NOMO-1 (cell line): ENCODE measurements around the gene TRPC6.
A peak's percentile ranks its signal among the peaks of the same experiment; 100 is the strongest.
"Not testable (repeated sequence)": the region's sequence is repeated elsewhere in the genome, so short reads cannot be mapped to it uniquely, and the experiment has no call there.

Experiments used
- DNase-seq, 2 experiments: peaks; one replicate each; lab custom pipeline; 2025; ENCODE audit not compliant: unreplicated experiment in 2 of 2; lab: John Stamatoyannopoulos, UW

Gene TRPC6

DNA sequence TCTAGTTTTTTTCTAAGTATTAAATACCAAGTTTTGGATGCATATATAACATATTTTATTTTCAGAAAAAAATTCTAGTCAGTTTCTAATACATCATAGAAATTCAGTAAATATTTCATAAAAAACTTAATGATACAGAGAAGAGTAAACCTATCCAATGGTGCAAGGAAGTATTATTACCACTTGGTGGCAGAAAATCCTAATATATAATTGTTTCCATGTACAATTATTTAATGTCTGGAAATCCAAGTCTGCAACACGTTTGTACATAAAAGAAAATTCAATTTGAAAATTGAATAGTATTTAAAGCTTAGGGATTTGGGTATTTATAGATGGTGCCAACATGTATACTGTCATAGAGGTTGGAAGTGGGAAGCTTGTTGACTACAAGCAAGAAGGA, 127.0 kb downstream of the TRPC6 start:
- peak in 1 of 2 experiments; percentile 8 for DNase-seq

DNA sequence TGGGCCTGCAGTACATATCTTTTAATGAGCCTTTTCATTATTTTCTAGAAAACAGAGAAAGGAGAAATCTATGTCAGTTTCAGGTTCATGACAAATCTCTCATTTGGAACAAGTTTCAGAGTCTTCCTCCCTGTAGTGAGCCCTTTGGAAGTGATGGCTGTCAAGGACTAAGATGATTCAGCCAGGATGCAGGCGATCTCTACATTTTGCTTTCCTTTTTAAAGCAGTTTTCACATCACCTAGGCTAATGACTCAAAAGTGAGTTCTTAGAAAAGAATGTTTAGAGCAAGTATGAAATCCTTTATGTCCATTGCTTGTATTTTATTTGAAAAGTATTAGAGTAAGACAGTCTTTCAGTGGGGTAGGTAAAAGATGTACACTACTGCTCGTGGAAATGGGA, 130.1 kb downstream of the TRPC6 start:
- DNase-seq = no peak

DNA sequence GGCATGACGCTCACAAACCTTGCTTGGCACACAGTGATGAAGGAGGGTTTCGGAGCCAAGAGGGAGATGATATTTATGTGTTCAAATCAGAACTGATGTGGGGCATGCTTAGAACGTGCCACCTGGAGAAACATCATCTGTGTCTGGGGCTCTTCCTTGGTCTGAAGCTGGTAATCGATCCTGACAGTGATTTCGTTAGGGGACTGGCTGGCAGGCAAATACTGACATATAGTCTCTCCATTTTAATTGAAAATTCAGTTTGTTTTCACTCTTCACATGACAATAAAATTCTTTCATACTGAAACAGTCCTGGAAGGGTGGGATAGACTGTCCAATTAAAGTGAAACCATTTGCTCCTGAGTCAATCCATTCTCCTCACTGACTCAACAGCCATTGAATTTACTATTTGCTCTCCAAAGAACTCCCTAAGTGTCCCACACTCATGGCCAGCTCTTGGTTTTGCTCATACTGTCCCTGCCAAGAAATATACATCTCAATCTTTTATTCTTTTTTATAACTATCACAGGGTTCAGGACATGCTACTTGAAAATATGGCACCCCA, 134.8 kb downstream of the TRPC6 start:
- no peak for DNase-seq

DNA sequence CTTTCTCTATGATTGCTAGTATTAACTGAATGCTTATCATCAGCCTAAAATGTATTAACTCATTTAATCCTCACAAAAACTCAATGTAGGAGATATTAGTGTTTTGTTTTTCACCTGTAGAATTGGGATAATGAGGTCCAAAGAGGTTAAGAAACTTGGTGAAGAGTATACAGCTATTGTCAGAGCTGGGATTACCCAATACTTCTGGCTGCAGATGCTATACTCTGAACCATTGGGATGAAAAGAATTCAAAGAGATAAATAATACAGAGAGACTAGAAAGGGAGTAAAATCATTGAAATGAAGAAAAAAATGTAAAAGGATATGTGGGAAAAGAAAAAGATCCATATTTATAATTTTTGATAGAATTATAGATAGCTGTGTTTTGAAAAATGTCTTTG, 137.1 kb downstream of the TRPC6 start:
- no peak for DNase-seq

DNA sequence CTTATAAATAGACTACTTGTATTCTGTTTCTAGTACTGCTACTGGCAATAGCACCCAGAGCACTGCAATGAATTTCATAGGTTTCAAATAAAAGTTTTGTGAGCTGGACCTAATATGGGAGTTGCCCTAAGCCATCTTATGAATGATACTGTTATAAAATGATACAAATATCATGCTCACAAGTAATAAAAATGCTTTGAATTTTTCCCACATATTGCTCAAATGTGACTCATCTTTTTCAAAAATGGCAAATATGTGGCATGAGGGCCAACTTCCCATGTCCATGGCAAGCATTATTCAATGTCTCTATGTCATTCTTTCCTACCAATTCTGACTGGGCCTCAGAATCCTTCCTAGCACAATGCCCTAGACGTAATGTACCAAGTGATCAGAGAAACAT, 137.6 kb downstream of the TRPC6 start:
- no peak for DNase-seq

DNA sequence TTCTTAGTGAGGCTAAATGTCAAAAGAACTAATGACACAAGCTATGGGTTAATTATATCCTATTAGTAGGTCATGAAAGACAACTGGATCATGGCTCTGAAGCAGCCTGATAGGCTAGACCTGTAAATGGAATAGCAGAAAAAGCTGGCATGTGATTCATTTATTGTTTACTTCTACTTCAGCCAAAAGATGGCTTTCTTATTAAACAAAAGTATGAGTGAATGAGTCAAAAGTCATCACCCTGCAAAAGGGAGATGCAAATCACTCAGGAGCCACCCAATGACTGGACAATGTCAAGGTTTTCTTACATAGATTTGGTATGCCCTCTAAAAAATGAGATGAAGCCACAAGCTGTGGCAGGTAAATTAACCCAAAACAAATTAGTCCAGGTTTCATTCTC, 138.0 kb downstream of the TRPC6 start:
- DNase-seq = no peak

DNA sequence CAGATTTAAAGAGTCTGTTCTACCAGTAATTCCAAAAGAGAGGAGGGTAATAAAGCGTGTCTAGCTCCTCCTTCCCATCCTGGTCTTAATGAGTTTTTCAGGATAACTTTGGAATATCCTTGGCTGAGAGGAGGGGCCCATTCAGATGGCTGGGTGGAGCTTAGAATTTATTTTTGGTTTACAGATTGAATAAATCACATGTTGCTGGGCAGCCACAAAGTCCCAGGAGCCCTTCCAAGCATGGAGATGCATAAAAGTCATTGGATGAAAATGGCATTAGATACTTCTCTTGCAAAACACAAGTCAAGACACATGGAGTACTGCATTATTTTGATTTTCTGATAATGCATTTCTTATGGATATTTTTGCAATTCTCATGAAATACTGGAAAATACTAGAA, 139.0 kb downstream of the TRPC6 start:
- no peak for DNase-seq

DNA sequence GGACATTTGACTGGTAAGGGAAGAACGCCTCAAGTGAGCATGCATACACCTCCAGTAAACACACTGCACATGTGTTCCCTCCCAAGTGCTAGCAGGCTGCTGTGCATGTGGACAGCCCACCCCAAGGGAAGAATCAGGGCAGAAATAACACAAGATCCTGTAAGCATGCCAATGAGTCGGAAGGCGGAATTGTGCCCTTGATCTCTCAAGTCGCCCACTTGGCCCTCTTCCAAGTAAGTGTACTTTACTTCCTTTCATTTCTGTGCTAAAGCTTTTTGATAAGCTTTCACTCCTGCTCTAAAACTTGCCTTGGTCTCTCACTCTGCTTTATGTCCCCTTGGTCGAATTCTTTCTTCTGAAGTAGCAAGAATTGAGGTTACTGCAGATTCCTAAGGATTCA, 139.6 kb downstream of the TRPC6 start:
- DNase-seq = no peak

DNA sequence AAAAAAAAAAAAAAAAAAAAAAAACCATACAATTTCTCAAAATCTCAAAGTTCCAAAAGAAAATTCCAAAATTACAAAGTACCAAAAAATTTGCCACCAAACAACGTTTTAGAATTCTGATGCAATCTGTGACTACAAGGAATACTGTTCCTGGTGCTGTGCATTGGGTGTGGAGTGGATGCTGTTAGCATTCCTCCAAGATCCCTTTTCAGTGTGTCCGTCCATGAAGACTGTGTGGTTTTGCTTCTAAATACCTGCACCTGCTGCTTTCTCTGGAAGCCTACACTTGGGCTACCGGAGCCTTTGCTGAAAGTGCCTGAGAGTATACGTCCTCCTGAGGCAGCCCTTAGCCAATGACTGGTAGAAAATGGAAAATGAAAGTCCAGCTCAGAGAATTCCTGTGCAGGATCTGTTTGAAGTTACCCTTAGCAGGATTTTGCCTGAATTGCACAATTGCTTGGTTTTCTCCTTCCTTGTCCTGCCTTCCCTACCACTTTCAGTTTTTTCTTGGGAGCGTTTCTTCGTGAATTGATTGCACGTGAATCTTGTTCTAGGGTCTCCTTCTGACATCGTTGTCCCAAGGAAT, 140.8 kb downstream of the TRPC6 start:
- no peak for DNase-seq

DNA sequence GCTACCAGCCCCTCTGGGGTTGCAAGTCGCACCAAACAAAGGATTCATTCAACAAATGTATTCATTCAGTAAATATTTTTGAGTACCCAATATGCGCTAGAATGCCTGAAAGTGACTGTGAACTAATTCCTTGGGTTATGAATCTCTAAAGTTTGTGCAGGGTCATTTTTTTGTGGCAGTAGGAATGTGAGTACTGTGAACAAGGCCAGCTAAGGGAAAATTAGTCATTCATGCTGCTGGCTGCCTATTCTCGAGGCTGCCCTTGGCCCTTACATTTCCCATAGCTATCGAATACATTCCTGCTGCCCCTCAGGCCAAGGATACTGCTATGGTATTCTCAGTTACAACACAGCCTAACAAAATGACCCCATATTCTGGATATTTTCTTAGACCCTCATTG, 141.6 kb downstream of the TRPC6 start:
- DNase-seq = no peak

DNA sequence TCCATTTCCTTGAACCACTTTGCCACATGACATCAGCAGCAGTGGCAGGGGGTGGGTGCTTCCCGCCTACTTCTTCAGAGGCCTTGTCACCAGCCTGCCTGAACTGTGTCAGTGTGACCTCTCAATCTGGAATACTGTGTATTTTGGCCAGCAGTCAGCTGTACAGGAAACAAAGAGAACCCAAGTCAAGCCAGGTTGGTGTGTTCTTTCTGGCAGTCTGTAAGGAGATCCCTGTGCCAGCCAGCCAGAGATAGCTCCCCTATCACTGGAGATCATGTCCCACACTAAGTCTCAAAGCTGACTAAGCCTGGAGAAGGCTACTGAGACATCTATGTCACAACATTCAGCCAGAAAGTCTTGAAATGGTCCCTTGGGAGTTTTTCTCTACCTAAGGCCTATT, 142.1 kb downstream of the TRPC6 start:
- DNase-seq = no peak

DNA sequence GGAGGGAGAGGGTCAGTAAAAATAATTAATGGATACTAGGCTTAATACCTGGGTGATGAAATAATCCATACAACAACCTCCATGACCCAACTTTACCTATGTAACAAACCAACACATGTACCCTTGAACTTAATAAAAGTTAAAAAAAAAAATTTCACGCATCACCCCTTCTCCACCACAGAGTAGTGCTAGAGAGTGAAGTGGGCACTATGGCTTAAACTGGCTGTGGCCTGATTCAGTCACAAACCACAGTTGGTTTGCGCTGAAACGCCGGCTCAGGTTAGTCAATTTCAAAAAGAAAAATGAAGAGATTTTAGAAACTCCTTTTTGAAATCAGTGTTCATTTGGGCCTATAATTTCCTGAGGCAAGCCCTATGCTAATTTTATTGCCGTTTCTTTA, 144.3 kb downstream of the TRPC6 start:
- no peak for DNase-seq

DNA sequence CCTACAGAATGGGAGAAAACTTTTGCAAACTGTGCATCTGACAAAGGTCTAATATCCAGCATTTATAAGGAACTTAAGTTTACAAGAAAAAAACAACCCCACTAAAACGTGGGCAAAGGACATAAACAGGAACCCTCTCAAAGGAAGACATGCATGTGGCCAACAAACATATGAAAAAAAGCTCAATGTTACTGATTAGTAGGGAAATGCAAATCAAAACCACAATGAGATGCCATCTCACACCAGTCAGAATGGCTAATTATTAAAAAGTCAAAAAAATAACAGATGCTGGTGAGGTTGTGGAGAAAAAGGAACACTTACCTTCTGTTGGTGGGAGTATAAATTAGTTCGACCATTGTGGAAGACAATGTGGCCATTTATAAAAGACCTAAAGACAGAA, 145.1 kb downstream of the TRPC6 start:
- DNase-seq = not testable (repeated sequence)

DNA sequence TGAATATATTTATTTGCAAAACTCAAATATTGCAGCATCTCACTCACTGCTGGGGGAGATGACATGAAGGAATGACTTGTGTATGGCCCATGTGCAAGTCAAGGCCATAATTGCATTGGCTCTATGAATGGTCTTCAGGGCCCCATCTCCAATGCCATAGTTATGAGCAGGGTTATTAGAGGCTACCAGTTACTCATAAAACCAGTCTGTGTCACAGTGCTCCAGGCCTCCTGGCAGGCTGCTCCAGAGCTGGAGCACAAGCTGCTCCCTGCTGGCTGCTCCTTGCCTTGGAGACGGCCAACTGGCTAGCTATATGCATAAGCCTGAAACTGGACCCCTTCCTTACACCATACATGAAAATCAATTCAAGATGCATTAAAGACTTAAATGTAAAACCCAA, 145.7 kb downstream of the TRPC6 start:
- no peak for DNase-seq

DNA sequence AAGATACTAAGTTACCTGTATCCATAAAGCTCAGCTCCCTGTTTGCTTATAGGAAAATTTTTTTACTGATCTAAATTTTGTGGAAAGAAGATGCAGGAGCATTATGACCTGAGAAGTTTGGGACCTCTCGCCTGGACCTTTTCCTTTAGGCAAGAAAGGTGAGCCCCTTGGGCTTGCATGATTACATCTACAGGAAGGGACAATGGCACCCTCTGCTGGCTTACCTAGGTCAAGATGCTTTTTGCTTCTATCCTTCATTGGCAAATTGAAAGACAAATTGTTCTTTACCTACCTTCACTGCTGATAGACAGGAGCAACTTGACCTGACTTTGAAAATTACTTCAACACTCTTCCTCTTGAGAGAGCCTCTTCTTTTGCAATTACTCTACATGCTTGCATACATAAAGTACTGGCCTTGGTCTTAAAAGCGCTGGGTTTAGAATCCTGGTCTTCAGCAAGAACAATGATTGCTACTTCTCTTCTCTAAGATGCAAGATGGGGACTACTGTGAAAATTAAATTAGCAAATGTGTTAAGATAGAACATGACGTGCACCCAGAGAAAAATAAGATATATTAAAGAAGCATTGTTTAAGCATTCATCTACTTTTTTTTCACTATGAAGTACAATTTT, 147.2 kb downstream of the TRPC6 start:
- no peak for DNase-seq

DNA sequence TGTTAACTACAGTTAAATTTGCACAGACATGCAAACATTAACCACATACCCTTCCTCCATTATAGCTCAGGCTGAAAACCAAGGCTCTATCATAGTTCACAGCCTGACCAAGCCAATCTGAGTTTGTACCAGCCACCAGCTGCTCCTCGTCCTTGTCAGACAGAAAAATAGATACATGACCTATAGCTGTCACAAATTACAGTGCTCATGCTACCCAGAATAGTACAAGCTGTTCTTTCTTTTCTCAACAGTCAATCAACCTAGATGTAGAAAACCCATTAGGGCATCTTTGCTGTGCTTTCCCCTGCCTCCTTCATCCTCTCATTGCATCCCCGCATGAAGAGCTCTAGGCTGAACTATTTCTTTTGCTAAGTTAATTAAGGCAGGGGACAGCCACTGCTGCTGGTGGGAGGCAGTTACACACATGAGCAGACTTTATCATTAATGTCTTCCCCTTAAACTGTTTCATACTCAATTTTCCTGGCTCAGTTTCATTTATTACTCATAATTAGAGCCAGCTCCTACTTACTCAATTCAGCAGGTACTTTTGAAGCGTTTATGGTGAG, 148.3 kb downstream of the TRPC6 start:
- no peak for DNase-seq

DNA sequence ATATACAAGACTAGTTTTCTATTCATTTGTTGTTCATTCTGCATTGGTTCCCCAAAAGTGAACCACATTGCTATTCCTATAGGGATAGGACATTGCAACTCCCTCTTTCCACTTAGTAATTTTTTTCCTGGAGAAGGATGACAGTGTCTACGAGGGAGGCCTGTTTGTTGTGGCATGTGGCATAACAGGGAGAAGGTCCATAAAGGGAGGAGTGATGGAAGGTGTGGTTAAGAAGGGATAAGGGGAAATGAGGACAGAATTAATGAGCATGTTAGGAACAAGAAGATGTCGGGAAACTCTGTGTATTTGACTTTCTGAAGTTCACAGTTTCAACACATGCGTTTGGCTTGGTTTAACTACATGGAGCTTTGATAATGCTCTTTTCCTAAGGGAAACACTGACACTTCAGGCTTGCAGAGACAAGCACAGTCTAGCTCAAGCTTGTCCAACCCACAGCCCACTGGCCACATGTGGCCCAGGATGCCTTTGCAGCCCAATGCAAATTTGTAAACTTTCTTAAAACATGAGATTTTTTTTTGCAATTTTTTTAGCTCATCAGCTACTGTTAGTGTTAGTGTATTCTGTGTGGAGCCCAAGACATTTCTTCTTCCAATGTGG, 149.7 kb downstream of the TRPC6 start:
- no peak for DNase-seq

DNA sequence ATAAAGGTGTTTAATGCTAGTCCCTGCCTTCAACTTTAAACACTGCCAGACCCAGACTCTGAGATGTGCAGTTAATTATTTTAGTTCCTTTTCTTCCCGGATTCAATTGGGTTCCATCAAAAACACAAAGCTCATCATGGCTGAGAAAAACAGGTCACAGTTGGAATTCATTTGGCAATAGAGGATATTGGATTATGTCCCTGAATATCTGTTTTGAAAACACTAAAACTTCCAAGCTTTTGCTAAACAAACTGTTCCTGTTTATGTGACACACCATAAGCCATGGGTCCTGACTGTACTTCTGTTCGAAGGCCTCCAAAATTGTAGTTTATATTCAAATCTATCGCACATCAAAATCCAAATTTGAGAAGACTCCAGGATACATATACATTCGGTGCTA, 150.7 kb downstream of the TRPC6 start:
- DNase-seq = no peak

DNA sequence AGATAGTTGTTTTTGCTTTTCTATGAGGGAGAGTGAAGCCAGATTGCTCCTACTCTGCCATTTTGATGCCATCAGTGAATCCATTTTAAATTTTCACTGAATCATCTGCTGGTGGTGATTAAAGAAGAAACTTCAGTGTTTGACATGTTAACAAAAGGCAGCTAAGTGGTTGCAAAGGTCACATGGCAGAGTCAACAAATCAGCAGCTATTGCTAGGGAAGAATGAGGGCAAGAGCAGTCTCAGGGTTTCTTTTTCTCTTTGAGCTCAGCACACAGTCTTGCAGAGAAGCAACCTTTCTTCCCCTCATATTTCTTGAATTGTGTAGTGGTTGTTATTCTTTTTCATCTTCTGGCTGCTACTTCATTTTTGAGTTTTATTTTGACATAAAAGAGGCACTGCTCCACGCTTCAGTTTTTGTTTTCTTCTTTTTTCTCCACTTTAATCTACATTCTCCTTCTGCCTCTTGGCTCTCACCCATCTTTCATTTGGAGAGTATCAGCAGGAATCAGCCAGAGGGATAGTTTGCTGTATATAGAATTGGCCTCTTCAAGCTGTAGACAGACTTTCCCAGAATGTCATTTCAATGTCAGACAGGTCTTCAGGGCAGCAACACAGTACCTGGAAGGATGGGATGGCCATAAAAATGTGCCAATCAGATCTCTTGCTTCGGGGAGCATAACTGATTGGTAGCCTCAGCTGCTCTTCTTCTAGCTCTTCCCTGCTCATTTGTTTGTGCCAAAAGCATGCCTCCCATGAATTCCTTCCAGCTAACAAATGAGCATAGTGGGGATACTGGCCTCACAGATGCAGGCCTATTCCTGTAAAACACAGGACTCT, 153.9 kb downstream of the TRPC6 start:
- DNase-seq = no peak

DNA sequence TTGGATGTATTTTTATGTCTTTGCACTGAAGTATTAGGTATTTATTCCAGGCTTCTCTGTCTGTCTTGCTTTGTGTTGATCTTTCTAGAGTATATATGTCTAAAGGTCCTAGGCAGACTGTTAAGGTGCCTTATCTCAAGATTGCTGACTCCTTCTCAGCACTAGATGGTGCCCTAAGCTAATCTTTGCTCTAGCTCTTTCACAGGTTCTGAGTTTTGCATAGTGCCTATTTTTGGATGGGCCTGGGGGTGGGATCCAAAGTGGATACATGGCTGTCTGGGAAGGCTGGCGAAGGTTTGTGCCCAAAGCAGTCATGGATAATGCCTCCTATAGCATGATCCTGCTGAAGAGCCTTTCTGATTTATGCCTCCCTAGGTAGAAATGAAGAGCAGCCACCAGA, 154.9 kb downstream of the TRPC6 start:
- no peak for DNase-seq

DNA sequence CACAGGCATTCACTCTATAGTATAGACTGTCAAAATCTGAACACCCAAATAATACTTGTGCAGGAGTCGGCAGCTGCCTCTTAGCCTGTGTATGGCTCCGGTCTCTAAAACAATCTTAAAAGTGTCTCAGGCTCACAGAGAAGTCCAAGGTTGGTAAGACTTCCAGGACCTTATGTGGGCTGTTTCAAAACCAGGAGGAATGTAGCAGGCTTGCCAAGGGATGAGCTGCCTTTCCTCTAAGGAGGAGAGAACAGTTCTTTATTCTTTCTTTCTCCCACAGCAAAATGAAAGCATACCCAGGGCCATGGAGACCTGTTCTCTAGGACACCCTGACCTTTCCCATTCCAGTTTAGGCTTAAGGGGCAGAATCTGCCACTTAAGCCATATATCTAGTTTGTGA, 176.5 kb downstream of the TRPC6 start:
- no peak for DNase-seq
